ENCODE measurements around the gene EFCAB8.
"Not testable (repeated sequence)": the region's sequence is repeated elsewhere in the genome, so short reads cannot be mapped to it uniquely, and the experiment has no call there.

The EFCAB8 gene

GRCh38 chr20:32911355-32911754 lies 52.6 kb downstream of the EFCAB8 start:
- DNase-seq (ENCODE audit: low spot score) = no peak

- DNase-seq (ENCODE audit: low spot score) = no peak
Measured at GRCh38 chr20:32912688-32913087, 54.0 kb downstream of the EFCAB8 start.

GRCh38 chr20:32914031-32914430 lies 55.3 kb downstream of the EFCAB8 start:
- no peak for DNase-seq (ENCODE audit: low spot score)

- DNase-seq (ENCODE audit: low spot score) = no peak
Measured at GRCh38 chr20:32917191-32917950, 58.6 kb downstream of the EFCAB8 start.

- no peak for DNase-seq (ENCODE audit: low spot score)
Measured at GRCh38 chr20:32918296-32918695, 59.6 kb downstream of the EFCAB8 start.

- no peak for DNase-seq (ENCODE audit: low spot score)
Measured at GRCh38 chr20:32918751-32919150, 60.0 kb downstream of the EFCAB8 start.

GRCh38 chr20:32920066-32920465 lies 61.3 kb downstream of the EFCAB8 start:
- no peak for DNase-seq (ENCODE audit: low spot score)

- no peak for DNase-seq (ENCODE audit: low spot score)
Measured at GRCh38 chr20:32920530-32921298, 62.0 kb downstream of the EFCAB8 start.

- DNase-seq (ENCODE audit: low spot score) = no peak
Measured at GRCh38 chr20:32922466-32922865, 63.7 kb downstream of the EFCAB8 start.

GRCh38 chr20:32924781-32925180 lies 66.1 kb downstream of the EFCAB8 start:
- DNase-seq (ENCODE audit: low spot score) = no peak

GRCh38 chr20:32925481-32926196 lies 66.9 kb downstream of the EFCAB8 start:
- DNase-seq (ENCODE audit: low spot score) = no peak

GRCh38 chr20:32929162-32929561 lies 70.4 kb downstream of the EFCAB8 start:
- no peak for DNase-seq (ENCODE audit: low spot score)

GRCh38 chr20:32930181-32930580 lies 71.5 kb downstream of the EFCAB8 start:
- no peak for DNase-seq (ENCODE audit: low spot score)

GRCh38 chr20:32930701-32931100 lies 72.0 kb downstream of the EFCAB8 start:
- DNase-seq (ENCODE audit: low spot score) = no peak

- DNase-seq (ENCODE audit: low spot score) = no peak
Measured at GRCh38 chr20:32934580-32934979, 75.9 kb downstream of the EFCAB8 start.

GRCh38 chr20:32941155-32941885 lies 82.6 kb downstream of the EFCAB8 start:
- no peak for DNase-seq (ENCODE audit: low spot score)

- no peak for DNase-seq (ENCODE audit: low spot score)
Measured at GRCh38 chr20:32943490-32944052, 84.8 kb downstream of the EFCAB8 start.

- DNase-seq (ENCODE audit: low spot score) = no peak
Measured at GRCh38 chr20:32945710-32946221, 87.0 kb downstream of the EFCAB8 start.

- DNase-seq (ENCODE audit: low spot score) = no peak
Measured at GRCh38 chr20:32946629-32947028, 87.9 kb downstream of the EFCAB8 start.

- DNase-seq (ENCODE audit: low spot score) = not testable (repeated sequence)
Measured at GRCh38 chr20:32950539-32950938, 91.8 kb downstream of the EFCAB8 start.

GRCh38 chr20:32957459-32957858 lies 98.7 kb downstream of the EFCAB8 start:
- DNase-seq (ENCODE audit: low spot score) = no peak
